Mucosa of descending colon (tissue), 3 donors: ENCODE results near the gene HNRNPUL1. TPM values are rescaled to one million over a fixed set of nuclear protein-coding genes. Genes with fewer than 3 reads are reported as not detected.

ENCODE experiments used
- ATAC-seq: fragments of 200-7000 bp; cut with Tn5 transposase; one replicate; pipeline ENCODE4 v1.9.1; 2020; ENCODE audit warnings: mild to moderate bottlenecking, moderate library complexity
- DNase-seq, 3 donors: peaks; one replicate each; pipeline ENCODE4 v3.0.0-alpha.2; 2020
- H3K36me3 ChIP-seq: fragments of 200-600 bp; one replicate; pipeline ENCODE4 v1.8.0; 2021; ENCODE audit warnings: low read depth, mild to moderate bottlenecking
- H3K4me1 ChIP-seq: fragments of 200-600 bp; one replicate; pipeline ENCODE4 v1.8.0; 2021; ENCODE audit warnings: low read depth, mild to moderate bottlenecking
- H3K4me3 ChIP-seq: fragments of 200-600 bp; one replicate; pipeline ENCODE4 v1.8.0; 2021; ENCODE audit warnings: mild to moderate bottlenecking
- H3K9me3 ChIP-seq: fragments of 200-600 bp; one replicate; pipeline ENCODE4 v1.8.0; 2021; ENCODE audit warnings: mild to moderate bottlenecking
- intact Hi-C, 2 donors: fragments of 100-400 bp; cut with DNase I in 1 of 2; cut with micrococcal nuclease in 1 of 2; formaldehyde crosslinking; loops; one replicate each; pipeline versions ENCODE4 v1.11.0 to v1.11.1; 2022; cut with DNase I, micrococcal nuclease
- total RNA-seq, 3 donors: library from RNA; stranded (reverse); fragmentation: NEBNext Ultra II Directional in 2 of 3; extraction: Animal tissue kit (Norgen Biotek cat#: 25700) in 2 of 3; gene quantifications; one replicate each; pipeline versions ENCODE4 v1.2.1 to v1.2.4, GENCODE V29; 2021 to 2023
- TF ChIP-seq, protein P1 (sequence below): fragments of 200-600 bp; IDR thresholded peaks from one replicate; pipeline ENCODE4 v1.8.0; 2022; ENCODE audit warnings: antibody characterized with exemption, mild to moderate bottlenecking
- donor health status: DM: no; HTN: no; CAD: no; lungs with moderate emphysema.
- donor health status: DM: no; HTN: no; CAD: no.
- donor health status: DM: no; HTN: yes; CAD: no.

The HNRNPUL1 gene
- total RNA-seq, 3 donors from 2014 or later: 155 to 234 (median 190) TPM

DNA sequence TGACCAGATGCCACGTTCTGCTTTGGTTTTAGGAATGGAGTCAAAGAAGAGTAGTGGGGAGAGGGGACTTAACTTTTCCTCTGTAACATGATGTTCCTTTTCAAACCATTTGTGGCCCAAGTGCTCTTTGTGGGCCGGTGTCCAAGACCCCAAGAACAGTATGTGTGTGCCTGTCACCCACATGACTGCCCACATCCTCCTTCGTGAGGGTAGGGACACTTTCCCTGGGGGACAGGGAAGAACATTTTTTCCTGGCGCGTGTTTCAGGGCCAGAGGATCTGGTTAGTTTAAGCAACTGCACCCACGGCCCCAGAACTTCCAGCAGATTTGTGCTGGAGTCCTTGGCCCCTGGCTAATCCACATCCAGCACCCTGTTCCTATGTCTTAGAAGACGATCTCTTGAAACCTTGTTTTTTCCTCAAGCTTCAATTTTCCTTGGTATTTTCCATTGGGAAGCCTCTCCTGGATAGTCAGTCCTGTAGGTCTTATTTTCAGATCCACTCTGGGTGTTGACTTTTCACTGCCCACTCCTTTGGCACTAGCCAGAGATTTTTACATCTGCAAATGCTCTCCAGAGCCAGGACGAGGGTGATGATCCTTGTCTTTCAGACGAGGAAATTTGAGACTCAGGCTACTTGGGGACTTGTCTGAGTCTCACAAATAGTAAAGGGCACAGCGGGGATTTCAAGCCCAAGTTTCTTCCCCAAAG is 35.0 kb downstream of the HNRNPUL1 start:
- Histone ChIP-seq H3K4me1 (peaks cover 24% of the 10 kb centered on the region), H3K4me3 (no peak overlapping the region), H3K36me3 (peaks cover 17% of the 10 kb centered on the region), H3K9me3 (no peaks in the 10 kb centered on the region)
- ATAC-seq (no peak), DNase-seq (no peak)
- intact Hi-C loops: no loop called here
- TF ChIP-seq, protein P1, sequence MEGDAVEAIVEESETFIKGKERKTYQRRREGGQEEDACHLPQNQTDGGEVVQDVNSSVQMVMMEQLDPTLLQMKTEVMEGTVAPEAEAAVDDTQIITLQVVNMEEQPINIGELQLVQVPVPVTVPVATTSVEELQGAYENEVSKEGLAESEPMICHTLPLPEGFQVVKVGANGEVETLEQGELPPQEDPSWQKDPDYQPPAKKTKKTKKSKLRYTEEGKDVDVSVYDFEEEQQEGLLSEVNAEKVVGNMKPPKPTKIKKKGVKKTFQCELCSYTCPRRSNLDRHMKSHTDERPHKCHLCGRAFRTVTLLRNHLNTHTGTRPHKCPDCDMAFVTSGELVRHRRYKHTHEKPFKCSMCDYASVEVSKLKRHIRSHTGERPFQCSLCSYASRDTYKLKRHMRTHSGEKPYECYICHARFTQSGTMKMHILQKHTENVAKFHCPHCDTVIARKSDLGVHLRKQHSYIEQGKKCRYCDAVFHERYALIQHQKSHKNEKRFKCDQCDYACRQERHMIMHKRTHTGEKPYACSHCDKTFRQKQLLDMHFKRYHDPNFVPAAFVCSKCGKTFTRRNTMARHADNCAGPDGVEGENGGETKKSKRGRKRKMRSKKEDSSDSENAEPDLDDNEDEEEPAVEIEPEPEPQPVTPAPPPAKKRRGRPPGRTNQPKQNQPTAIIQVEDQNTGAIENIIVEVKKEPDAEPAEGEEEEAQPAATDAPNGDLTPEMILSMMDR: no peak

DNA sequence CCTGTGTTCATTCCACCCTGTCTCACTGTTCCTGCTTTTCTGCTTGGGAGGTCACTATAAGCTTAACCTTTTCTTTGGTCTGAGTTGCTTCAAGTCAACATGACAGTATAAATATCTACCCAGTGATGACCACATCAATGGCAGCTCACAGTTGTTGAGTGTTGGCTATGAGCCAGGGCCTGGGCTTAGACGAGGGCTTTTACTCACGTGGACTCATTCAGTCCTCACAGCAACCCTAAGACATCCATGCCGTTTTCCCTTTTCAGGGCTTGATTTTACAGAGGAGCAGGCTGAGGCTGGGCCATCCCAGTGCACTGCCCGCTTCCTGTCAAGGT is 35.5 kb downstream of the HNRNPUL1 start:
- Histone ChIP-seq H3K9me3 (no peaks in the 10 kb centered on the region), H3K4me3 (no peak overlapping the region), H3K4me1 (peaks cover 24% of the 10 kb centered on the region), H3K36me3 (peaks cover 15% of the 10 kb centered on the region)
- peak; percentile 9 for ATAC-seq
- intact Hi-C loops: no loop called here
- TF ChIP-seq, protein P1: no peak
- no peak for DNase-seq

DNA sequence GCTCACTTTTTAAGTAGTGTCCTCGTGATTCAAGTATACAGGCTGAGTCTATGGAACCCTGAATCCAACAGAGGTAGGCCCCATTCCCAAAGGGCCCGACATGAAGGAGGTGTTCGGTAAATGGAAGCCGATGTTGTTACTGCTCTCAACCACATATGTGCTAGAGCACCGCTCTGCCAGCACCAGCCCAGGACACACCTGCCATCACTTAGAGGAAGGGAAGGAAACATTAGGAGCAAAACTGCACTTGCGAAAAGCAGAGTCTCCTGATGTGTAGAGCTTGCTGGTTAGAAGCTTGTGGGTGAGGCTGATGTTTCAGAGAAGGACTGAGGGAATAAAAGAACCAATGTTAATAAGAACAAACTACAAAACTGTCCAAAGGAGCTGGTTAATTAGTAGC is 36.4 kb downstream of the HNRNPUL1 start:
- peaks cover 14% of the 10 kb centered on the region for H3K36me3 ChIP-seq
- TF ChIP-seq, protein P1: no peak
- ATAC-seq: no peak
- intact Hi-C loops: no loop called here
- peaks cover 24% of the 10 kb centered on the region for H3K4me1 ChIP-seq
- H3K9me3 ChIP-seq: no peaks in the 10 kb centered on the region
- DNase-seq: no peak
- no peak overlapping the region for H3K4me3 ChIP-seq

DNA sequence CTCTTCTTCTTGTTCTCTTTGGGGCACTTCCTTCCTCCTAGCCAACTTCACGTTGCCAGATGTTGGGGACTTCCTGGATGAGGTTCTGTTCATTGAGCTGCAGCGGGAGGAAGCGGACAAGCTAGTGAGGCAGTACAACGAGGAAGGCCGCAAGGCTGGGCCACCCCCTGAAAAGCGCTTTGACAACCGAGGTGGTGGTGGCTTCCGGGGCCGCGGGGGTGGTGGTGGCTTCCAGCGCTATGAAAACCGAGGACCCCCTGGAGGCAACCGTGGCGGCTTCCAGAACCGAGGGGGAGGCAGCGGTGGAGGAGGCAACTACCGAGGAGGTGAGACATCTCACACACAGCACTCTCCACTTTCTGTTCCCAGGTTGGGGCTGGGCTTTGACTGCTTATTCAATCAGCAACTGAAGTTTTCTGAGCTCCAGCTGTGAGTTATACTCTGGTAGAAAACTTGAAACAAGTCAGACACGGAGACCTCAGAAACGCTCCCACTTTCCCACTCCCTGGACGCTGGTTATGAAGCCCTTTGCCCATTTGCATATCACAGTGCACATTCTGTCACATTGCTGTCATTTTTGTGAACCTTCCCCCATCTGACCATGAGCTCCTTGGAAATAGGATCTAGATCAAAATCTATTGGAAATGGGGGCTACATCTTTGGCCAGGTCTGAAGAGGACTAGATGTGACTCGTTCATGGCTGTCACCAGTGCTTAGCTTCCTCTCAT is 38.6 kb downstream of the HNRNPUL1 start:
- H3K4me3 ChIP-seq: no peak overlapping the region
- peak in 2 of 3 donors; percentile 54 to 84 for DNase-seq
- ATAC-seq: peak; percentile 40
- intact Hi-C loops: no loop called here
- TF ChIP-seq, protein P1: no peak
- H3K4me1 ChIP-seq: peaks cover 17% of the 10 kb centered on the region
- H3K9me3 ChIP-seq: no peaks in the 10 kb centered on the region
- peaks cover 11% of the 10 kb centered on the region for H3K36me3 ChIP-seq

DNA sequence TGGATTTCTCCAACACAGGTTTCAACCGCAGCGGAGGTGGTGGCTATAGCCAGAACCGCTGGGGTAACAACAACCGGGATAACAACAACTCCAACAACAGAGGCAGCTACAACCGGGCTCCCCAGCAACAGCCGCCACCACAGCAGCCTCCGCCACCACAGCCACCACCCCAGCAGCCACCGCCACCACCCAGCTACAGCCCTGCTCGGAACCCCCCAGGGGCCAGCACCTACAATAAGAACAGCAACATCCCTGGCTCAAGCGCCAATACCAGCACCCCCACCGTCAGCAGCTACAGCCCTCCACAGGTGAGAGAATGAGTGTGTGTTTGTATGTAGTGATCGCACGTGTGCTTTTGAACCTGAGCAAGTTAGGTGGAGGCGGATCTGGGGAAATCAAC is 39.8 kb downstream of the HNRNPUL1 start:
- Histone ChIP-seq H3K9me3 (no peaks in the 10 kb centered on the region), H3K36me3 (peaks cover 11% of the 10 kb centered on the region), H3K4me3 (no peak overlapping the region), H3K4me1 (peaks cover 19% of the 10 kb centered on the region)
- DNase-seq (no peak), ATAC-seq (no peak)
- TF ChIP-seq, protein P1: no peak
- intact Hi-C loops: no loop called here
